ENCODE measurements around the gene MAP2. TPM values are rescaled to one million over a fixed set of nuclear protein-coding genes. Genes with fewer than 3 reads are reported as not detected.

The MAP2 gene
- total and polyA plus RNA-seq, 5 donors: 2.8 to 6.2 (median 3.5) TPM

DNA sequence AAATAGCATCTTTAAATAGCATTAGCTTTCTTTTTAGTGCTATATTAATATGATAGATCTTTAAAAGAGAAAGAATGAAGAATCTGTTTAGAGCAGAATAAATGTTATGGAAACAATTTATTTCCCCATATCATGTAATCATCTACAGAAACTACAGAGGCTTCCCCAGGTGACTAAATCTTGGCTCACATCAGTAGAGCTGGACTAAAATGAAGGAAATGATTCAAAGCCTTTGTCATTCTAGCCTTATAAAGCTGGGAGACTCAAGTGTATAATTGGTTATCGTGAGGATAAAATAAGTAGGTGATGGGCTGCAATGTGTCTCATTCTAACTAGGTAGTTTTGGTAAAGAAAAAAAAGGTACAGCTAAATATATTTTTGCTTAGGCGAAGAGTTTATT is 264.5 kb downstream of the MAP2 start:
- ATAC-seq (no peak), DNase-seq (no peak)
- H3K27me3 ChIP-seq (ENCODE audit: control insufficient read depth, insufficient read depth): no peaks in the 10 kb centered on the region
- H3K4me1 ChIP-seq (ENCODE audit: control insufficient read depth, insufficient read depth, low read length): no peaks in the 10 kb centered on the region
- no peaks in the 10 kb centered on the region for H3K9me3 ChIP-seq (ENCODE audit: control insufficient read depth, low read length)
- H3K4me3 ChIP-seq (ENCODE audit: low read length): no peak overlapping the region
- 80% methylated on average over 2 of the region's 2 CpGs for WGBS
- H3K27ac ChIP-seq (ENCODE audit: low read length): no peak overlapping the region
- intact Hi-C loops (cut with DNase I): no loop called here

- ATAC-seq: no peak
- no peak for DNase-seq
- Histone ChIP-seq H3K9me3 (ENCODE audit: control insufficient read depth, low read length) (no peaks in the 10 kb centered on the region), H3K4me1 (ENCODE audit: control insufficient read depth, insufficient read depth, low read length) (no peaks in the 10 kb centered on the region), H3K27ac (ENCODE audit: low read length) (no peak overlapping the region), H3K4me3 (ENCODE audit: low read length) (no peak overlapping the region), H3K27me3 (ENCODE audit: control insufficient read depth, insufficient read depth) (no peaks in the 10 kb centered on the region)
- intact Hi-C loops (cut with DNase I): no loop called here
- WGBS: 89% methylated on average over 10 of the region's 10 CpGs
Observed at GRCh38 chr2:209690029-209690754, 266.3 kb downstream of the MAP2 start.

- DNase-seq (no peak), ATAC-seq (no peak)
- H3K9me3 ChIP-seq (ENCODE audit: control insufficient read depth, low read length): no peaks in the 10 kb centered on the region
- H3K27me3 ChIP-seq (ENCODE audit: control insufficient read depth, insufficient read depth): no peaks in the 10 kb centered on the region
- 95% methylated on average over 8 of the region's 8 CpGs for WGBS
- no peak overlapping the region for H3K27ac ChIP-seq (ENCODE audit: low read length)
- H3K4me3 ChIP-seq (ENCODE audit: low read length): no peak overlapping the region
- intact Hi-C loops (cut with DNase I): no loop called here
- no peaks in the 10 kb centered on the region for H3K4me1 ChIP-seq (ENCODE audit: control insufficient read depth, insufficient read depth, low read length)
Observed at GRCh38 chr2:209694748-209695147, 270.9 kb downstream of the MAP2 start.

DNA sequence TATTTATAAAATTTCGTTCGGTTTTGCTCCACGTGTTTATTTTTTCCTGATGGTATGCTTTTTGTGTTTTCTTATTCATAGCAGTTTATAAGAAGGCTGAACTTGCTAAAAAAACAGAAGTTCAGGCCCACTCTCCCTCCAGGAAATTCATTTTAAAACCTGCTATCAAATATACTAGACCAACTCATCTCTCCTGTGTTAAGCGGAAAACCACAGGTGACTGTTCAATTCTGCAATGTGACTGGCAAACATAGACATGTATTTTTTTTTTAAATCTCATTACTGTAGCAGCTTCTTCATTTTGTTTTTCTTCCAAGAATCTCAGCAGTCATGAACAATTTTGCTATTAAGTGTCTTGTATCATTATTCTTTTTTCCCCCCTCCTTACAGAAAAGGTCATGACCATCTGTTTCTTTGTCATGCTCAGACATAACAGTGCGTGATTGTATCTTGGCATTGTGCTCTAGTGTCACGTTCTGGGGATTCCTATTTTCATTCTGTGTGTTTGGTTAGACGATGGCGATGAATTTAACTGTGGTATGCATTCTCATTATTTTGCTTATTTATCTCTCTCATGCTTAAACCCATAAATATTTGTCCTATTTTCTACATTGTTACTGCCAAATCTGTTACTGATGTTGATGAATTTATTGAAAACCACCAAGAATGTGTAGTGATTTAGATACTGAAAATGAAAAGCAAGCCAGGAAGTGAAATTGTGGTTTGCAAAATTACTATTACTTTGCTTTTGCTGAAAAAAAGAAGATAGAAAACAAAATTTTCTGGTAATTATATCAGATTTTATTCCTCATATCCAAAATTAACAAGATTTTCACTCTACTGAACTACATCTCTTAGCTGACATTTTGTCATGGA is 273.2 kb downstream of the MAP2 start:
- Histone ChIP-seq H3K9me3 (ENCODE audit: control insufficient read depth, low read length) (no peaks in the 10 kb centered on the region), H3K27me3 (ENCODE audit: control insufficient read depth, insufficient read depth) (no peaks in the 10 kb centered on the region), H3K27ac (ENCODE audit: low read length) (no peak overlapping the region), H3K4me3 (ENCODE audit: low read length) (no peak overlapping the region), H3K4me1 (ENCODE audit: control insufficient read depth, insufficient read depth, low read length) (no peaks in the 10 kb centered on the region)
- no peak for DNase-seq
- no peak for ATAC-seq
- 68% methylated on average over 8 of the region's 8 CpGs for WGBS
- intact Hi-C loops (cut with DNase I): no loop called here

GRCh38 chr2:209702775-209703174 is 278.9 kb downstream of the MAP2 start:
- 78% methylated on average over 2 of the region's 2 CpGs for WGBS
- Histone ChIP-seq H3K4me1 (ENCODE audit: control insufficient read depth, insufficient read depth, low read length) (no peaks in the 10 kb centered on the region), H3K27ac (ENCODE audit: low read length) (no peak overlapping the region), H3K9me3 (ENCODE audit: control insufficient read depth, low read length) (no peaks in the 10 kb centered on the region), H3K27me3 (ENCODE audit: control insufficient read depth, insufficient read depth) (no peaks in the 10 kb centered on the region), H3K4me3 (ENCODE audit: low read length) (no peak overlapping the region)
- ATAC-seq (no peak), DNase-seq (no peak)
- intact Hi-C loops (cut with DNase I): no loop called here

DNA sequence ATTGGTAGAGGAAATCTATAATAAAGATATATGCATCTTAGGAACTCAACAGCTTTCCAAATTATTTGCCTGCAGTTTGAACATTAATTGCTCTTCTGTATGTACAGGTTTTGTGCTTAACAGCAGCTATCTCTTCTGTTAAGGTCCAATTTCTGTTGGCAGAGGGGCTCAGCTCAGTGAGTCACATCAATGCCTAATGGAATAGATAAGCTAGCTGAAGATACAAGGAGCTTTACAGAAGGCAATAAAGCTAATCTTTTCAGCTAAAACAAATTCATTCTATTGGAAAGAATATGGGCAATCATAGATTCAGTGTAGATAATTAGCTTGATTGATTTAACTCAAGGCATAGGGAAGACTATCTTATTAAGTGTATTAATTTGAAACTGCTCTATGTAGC is 289.4 kb downstream of the MAP2 start:
- Histone ChIP-seq H3K27ac (ENCODE audit: low read length) (no peak overlapping the region), H3K27me3 (ENCODE audit: control insufficient read depth, insufficient read depth) (no peaks in the 10 kb centered on the region), H3K9me3 (ENCODE audit: control insufficient read depth, low read length) (no peaks in the 10 kb centered on the region), H3K4me3 (ENCODE audit: low read length) (no peak overlapping the region), H3K4me1 (ENCODE audit: control insufficient read depth, insufficient read depth, low read length) (no peaks in the 10 kb centered on the region)
- intact Hi-C loops (cut with DNase I): no loop called here
- DNase-seq (no peak), ATAC-seq (no peak)

DNA sequence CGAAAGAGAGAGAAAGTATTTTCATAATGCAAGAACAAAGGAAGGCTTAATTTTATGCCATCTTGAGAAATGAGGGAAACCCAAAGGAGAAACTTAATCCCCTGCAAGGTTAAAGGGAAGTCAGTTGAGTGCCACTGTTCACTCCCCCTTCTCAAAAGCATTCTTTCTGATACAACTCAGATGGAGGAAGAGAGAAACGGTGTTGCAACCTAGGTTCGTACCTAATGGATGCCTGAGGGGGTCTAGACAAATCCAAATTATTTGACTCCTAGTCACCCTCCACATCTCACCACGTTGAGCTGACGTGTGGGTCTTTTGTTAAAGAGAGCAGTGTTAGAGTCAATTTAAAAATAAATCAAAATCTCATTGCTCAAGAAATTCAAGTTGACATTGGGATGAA is 295.2 kb downstream of the MAP2 start:
- intact Hi-C loops (cut with DNase I): no loop called here
- DNase-seq (no peak), ATAC-seq (no peak)
- H3K27me3 ChIP-seq (ENCODE audit: control insufficient read depth, insufficient read depth): no peaks in the 10 kb centered on the region
- no peaks in the 10 kb centered on the region for H3K4me1 ChIP-seq (ENCODE audit: control insufficient read depth, insufficient read depth, low read length)
- no peaks in the 10 kb centered on the region for H3K9me3 ChIP-seq (ENCODE audit: control insufficient read depth, low read length)
- H3K4me3 ChIP-seq (ENCODE audit: low read length): no peak overlapping the region
- WGBS: 80% methylated on average over 5 of the region's 5 CpGs
- no peak overlapping the region for H3K27ac ChIP-seq (ENCODE audit: low read length)

DNA sequence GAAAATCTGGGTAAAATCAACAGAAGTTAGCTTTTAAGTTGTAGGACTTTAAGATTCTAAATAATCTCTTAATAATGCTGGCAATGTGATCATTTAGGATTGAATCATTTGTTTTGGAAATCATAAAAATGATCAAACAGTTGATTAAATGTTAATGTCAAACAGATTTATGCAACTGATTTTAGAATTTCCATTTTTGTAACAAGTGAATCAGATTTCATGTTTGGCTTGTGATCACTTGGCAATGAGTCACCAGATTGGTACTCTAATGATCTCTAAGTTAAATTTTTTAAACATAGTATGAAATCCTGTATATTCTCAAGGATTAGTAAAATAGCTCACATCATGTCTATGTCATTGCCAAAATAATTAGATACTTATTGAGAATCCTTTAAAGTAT is 297.6 kb downstream of the MAP2 start:
- no peak for ATAC-seq
- no peak overlapping the region for H3K27ac ChIP-seq (ENCODE audit: low read length)
- H3K4me1 ChIP-seq (ENCODE audit: control insufficient read depth, insufficient read depth, low read length): no peaks in the 10 kb centered on the region
- no peak overlapping the region for H3K4me3 ChIP-seq (ENCODE audit: low read length)
- no peaks in the 10 kb centered on the region for H3K27me3 ChIP-seq (ENCODE audit: control insufficient read depth, insufficient read depth)
- no peaks in the 10 kb centered on the region for H3K9me3 ChIP-seq (ENCODE audit: control insufficient read depth, low read length)
- intact Hi-C loops (cut with DNase I): no loop called here
- no peak for DNase-seq

DNA sequence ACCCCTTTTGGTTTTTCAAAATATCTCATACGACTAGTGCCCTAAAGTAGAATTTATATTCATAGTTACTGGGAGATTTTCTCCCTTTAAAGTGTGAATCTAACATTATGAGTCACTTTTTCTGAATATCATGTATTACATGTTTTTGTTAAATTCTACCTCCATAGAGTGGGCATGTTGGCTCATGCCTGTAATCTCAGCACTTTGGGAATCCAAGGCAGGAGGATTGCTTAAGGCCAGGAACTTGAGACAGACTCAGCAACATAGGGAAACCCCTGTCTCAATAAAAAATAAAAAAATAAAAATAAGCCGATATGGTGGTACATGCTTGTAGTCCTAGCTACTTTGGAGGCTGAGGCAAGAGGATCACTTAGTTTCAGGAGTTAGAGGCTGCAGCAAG is 302.5 kb downstream of the MAP2 start:
- Histone ChIP-seq H3K4me1 (ENCODE audit: control insufficient read depth, insufficient read depth, low read length) (no peaks in the 10 kb centered on the region), H3K27me3 (ENCODE audit: control insufficient read depth, insufficient read depth) (no peaks in the 10 kb centered on the region), H3K27ac (ENCODE audit: low read length) (no peak overlapping the region), H3K4me3 (ENCODE audit: low read length) (no peak overlapping the region), H3K9me3 (ENCODE audit: control insufficient read depth, low read length) (no peaks in the 10 kb centered on the region)
- 96% methylated on average over 2 of the region's 2 CpGs for WGBS
- DNase-seq (no peak), ATAC-seq (no peak)
- intact Hi-C loops (cut with DNase I): no loop called here

GRCh38 chr2:209727077-209727476 is 303.2 kb downstream of the MAP2 start:
- Histone ChIP-seq H3K27me3 (ENCODE audit: control insufficient read depth, insufficient read depth) (no peaks in the 10 kb centered on the region), H3K4me3 (ENCODE audit: low read length) (no peak overlapping the region), H3K9me3 (ENCODE audit: control insufficient read depth, low read length) (no peaks in the 10 kb centered on the region), H3K27ac (ENCODE audit: low read length) (no peak overlapping the region), H3K4me1 (ENCODE audit: control insufficient read depth, insufficient read depth, low read length) (no peaks in the 10 kb centered on the region)
- no peak for DNase-seq
- intact Hi-C loops (cut with DNase I): no loop called here
- WGBS: 85% methylated on average over 2 of the region's 2 CpGs
- ATAC-seq: no peak

GRCh38 chr2:209734805-209735204 is 311.0 kb downstream of the MAP2 start:
- H3K4me3 ChIP-seq (ENCODE audit: low read length): no peak overlapping the region
- no peaks in the 10 kb centered on the region for H3K9me3 ChIP-seq (ENCODE audit: control insufficient read depth, low read length)
- intact Hi-C loops (cut with DNase I): no loop called here
- no peak overlapping the region for H3K27ac ChIP-seq (ENCODE audit: low read length)
- H3K4me1 ChIP-seq (ENCODE audit: control insufficient read depth, insufficient read depth, low read length): no peaks in the 10 kb centered on the region
- WGBS: 79% methylated on average over 3 of the region's 3 CpGs
- DNase-seq: no peak
- ATAC-seq: no peak
- no peaks in the 10 kb centered on the region for H3K27me3 ChIP-seq (ENCODE audit: control insufficient read depth, insufficient read depth)
